IMR-90 (cell line): ENCODE results near the gene LBHD2. TPM values are rescaled to one million over a fixed set of nuclear protein-coding genes. Genes with fewer than 3 reads are reported as not detected.
"Not testable (repeated sequence)": the region's sequence is repeated elsewhere in the genome, so short reads cannot be mapped to it uniquely, and the experiment has no call there.

Source experiments
- ATAC-seq: fragments of 200-7000 bp; cut with Tn5 transposase; 2 replicates; pipeline ENCODE4 v1.9.1; 2020; ENCODE audit warnings: low read depth, mild to moderate bottlenecking, moderate library complexity
- BruUV-seq: library from RNA; stranded (reverse); fragments of 400-500 nt; replicated peaks from 2 replicates; lab custom pipeline; 2021; lab: Mats Ljungman, UMichigan
- CTCF ChIA-PET: fragments of 300-600 bp; formaldehyde crosslinking; extraction: SDS; loops from one replicate; lab custom pipeline; 2021; ENCODE audit warnings: antibody characterized with exemption; lab: Yijun Ruan, JAX
- POLR2A ChIA-PET: fragments of 300-600 bp; sonication (Branson Sonifier 250); formaldehyde crosslinking; loops from one replicate; lab custom pipeline; 2022; ENCODE audit warnings: antibody characterized with exemption; ENCODE audit not compliant: unreplicated experiment; lab: Charles Lee
- DNase-seq: peaks from one replicate; pipeline ENCODE4 v3.0.0; 2013
- H2AFZ ChIP-seq: replicated peaks from 2 replicates; pipeline ENCODE3; 2013; ENCODE audit warnings: low read length, mild to moderate bottlenecking; ENCODE audit not compliant: poor library complexity
- H2AK5ac ChIP-seq: 2 replicates; pipeline ENCODE4 v1.6.1; 2013; ENCODE audit warnings: low read depth, low read length, inconsistent platforms
- H2AK9ac ChIP-seq: replicated peaks from 2 replicates; pipeline ENCODE3; 2013; ENCODE audit warnings: mild to moderate bottlenecking, low read depth, low read length, moderate library complexity; ENCODE audit not compliant: poor library complexity
- H2BK120ac ChIP-seq: 2 replicates; pipeline ENCODE4 v1.6.1; 2013; ENCODE audit warnings: low read depth, low read length, inconsistent platforms
- H2BK15ac ChIP-seq: 3 replicates; pipeline ENCODE4 v1.6.1; 2013; ENCODE audit warnings: low read depth, low read length, inconsistent platforms
- H2BK20ac ChIP-seq: 2 replicates; pipeline ENCODE4 v1.6.1; 2013; ENCODE audit warnings: low read depth, mild to moderate bottlenecking, inconsistent platforms, low read length, moderate library complexity
- H2BK5ac ChIP-seq: 2 replicates; pipeline ENCODE4 v1.6.1; 2013; ENCODE audit warnings: mild to moderate bottlenecking, low read depth, low read length, inconsistent platforms; ENCODE audit not compliant: poor library complexity, severe bottlenecking
- H3K14ac ChIP-seq: replicated peaks from 2 replicates; pipeline ENCODE4 v1.6.1; 2013; ENCODE audit warnings: low read depth, low read length, inconsistent platforms
- H3K18ac ChIP-seq: 2 replicates; pipeline ENCODE4 v1.6.1; 2013; ENCODE audit warnings: low read depth, low read length, control low read depth
- H3K23ac ChIP-seq: 2 replicates; pipeline ENCODE4 v1.6.1; 2013; ENCODE audit warnings: low read depth, low read length, inconsistent platforms
- H3K27ac ChIP-seq: 2 replicates; pipeline ENCODE4 v1.5.1; 2013; ENCODE audit warnings: mild to moderate bottlenecking, control low read depth, low read length; ENCODE audit not compliant: insufficient read depth
- H3K27me3 ChIP-seq: 2 replicates; pipeline ENCODE4 v1.6.1; 2013; ENCODE audit warnings: low read length; ENCODE audit not compliant: control insufficient read depth, insufficient read depth
- H3K36me3 ChIP-seq: 2 replicates; pipeline ENCODE4 v1.6.1; 2013; ENCODE audit warnings: low read length, mixed read lengths; ENCODE audit not compliant: control insufficient read depth, insufficient read depth
- H3K4ac ChIP-seq: 2 replicates; pipeline ENCODE4 v1.6.1; 2013; ENCODE audit warnings: low read depth, low read length, inconsistent platforms
- H3K4me1 ChIP-seq: 2 replicates; pipeline ENCODE4 v1.6.1; 2013; ENCODE audit warnings: low read length, mixed read lengths; ENCODE audit not compliant: control insufficient read depth, insufficient read depth
- H3K4me2 ChIP-seq: 2 replicates; pipeline ENCODE4 v1.6.1; 2013; ENCODE audit warnings: low read depth, mild to moderate bottlenecking, control low read depth, low read length, moderate library complexity
- H3K4me3 ChIP-seq: 2 replicates; pipeline ENCODE4 v1.5.1; 2013; ENCODE audit warnings: low read depth, mild to moderate bottlenecking, control low read depth, low read length, moderate library complexity; ENCODE audit not compliant: insufficient read depth
- H3K56ac ChIP-seq: 2 replicates; pipeline ENCODE4 v1.6.1; 2013; ENCODE audit warnings: low read length, inconsistent platforms; ENCODE audit not compliant: insufficient read depth; ENCODE audit errors: extremely low read depth
- H3K79me1 ChIP-seq, 2 experiments: 2 replicates each; pipeline ENCODE4 v1.6.1; 2013; ENCODE audit warnings: low read length in 2 of 2, inconsistent platforms in 1 of 2, low read depth in 1 of 2
- H3K9ac ChIP-seq: 2 replicates; pipeline ENCODE4 v1.6.1; 2013; ENCODE audit warnings: low read depth, low read length, control low read depth
- H3K9me1 ChIP-seq: 2 replicates; pipeline ENCODE4 v1.6.1; 2013; ENCODE audit warnings: low read length, inconsistent platforms; ENCODE audit not compliant: insufficient read depth
- H3K9me3 ChIP-seq: 2 replicates; pipeline ENCODE4 v1.6.1; 2013; ENCODE audit warnings: low read length; ENCODE audit not compliant: control insufficient read depth, insufficient read depth
- H4K20me1 ChIP-seq: 2 replicates; pipeline ENCODE4 v1.6.1; 2013; ENCODE audit warnings: low read length, inconsistent platforms; ENCODE audit not compliant: insufficient read depth
- H4K5ac ChIP-seq: 2 replicates; pipeline ENCODE4 v1.6.1; 2013; ENCODE audit warnings: mild to moderate bottlenecking, low read depth, low read length, control low read depth
- H4K8ac ChIP-seq, 2 experiments: 2 replicates each; pipeline ENCODE4 v1.6.1; 2013; ENCODE audit warnings: low read depth in 2 of 2, low read length in 2 of 2, control low read depth in 1 of 2, inconsistent platforms in 1 of 2
- H4K91ac ChIP-seq: 2 replicates; pipeline ENCODE4 v1.6.1; 2013; ENCODE audit warnings: low read depth, low read length, inconsistent platforms; ENCODE audit not compliant: insufficient read depth
- WGBS, 2 experiments: methylation state at CpG; one replicate each; pipeline versions ENCODE4 v1.1.5 to v1.1.7; 2013; ENCODE audit warnings: missing lambda C conversion rate in 2 of 2; ENCODE audit not compliant: insufficient read length in 1 of 2; ENCODE audit errors: extremely low coverage in 2 of 2; 5-methylcytosine and 5-hydroxymethylcytosine counted together
- dilution Hi-C: fragments of 300-500 bp; cut with HindIII; formaldehyde crosslinking; loops from one replicate; pipeline ENCODE4 v1.14.3; 2018; ENCODE audit warnings: low sequenced_read_pairs; ENCODE audit not compliant: unreplicated experiment
- in situ Hi-C: fragments of 300-500 bp; cut with MboI; formaldehyde crosslinking; loops from 3 replicates; pipeline ENCODE4 v1.14.3; 2019; ENCODE audit warnings: low sequenced_read_pairs, inconsistent platforms, mixed read lengths
- intact Hi-C: fragments of 100-400 bp; cut with micrococcal nuclease; formaldehyde crosslinking; loops from 2 replicates; pipeline ENCODE4 v1.10.0; 2022
- polyA plus RNA-seq, 3 experiments: library from polyadenylated mRNA; depleted of rRNA; stranded (reverse); fragments of >200 nt; gene quantifications; 2 replicates each; pipeline ENCODE4 v1.2.3, GENCODE V29; 2012; ENCODE audit warnings: low replicate concordance in 1 of 3
- total RNA-seq: library from RNA; depleted of rRNA; stranded (reverse); fragments of >200 nt; gene quantifications from 2 replicates; pipeline ENCODE4 v1.2.3, GENCODE V29; 2012

LBHD2 gene
- total and polyA plus RNA-seq, 2 of the 4 experiments (the other 2 are of a cell fraction) = not detected

DNA sequence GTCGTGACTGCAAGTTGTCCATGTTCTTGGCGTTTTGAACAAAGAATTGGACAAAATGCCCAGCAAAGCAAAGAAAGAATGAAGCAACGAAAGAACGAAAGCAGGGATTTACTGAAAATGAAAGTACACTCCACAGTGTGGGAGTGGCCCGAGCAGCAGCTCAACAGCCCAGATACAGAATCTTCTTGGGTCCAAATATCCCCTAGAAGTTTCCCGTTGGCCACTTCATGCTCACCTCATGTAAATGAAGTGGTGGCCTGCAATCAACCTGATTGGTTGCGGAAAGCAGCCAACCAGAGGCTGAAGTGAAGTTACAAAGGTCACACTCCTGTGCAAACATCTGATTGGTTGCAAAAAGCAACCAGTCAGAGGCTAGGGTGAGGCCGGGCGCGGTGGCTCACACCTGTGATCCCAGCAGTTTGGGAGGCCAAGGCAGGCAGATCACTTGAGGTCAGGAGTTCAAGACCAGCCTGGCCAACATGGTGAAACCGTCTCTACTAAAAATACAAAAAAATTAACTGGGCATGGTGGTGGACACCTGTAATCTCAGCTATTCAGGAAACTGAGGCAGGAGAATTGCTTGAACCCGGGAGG lies 31.2 kb downstream of the LBHD2 start:
- DNase-seq, intact Hi-C loops, H4K20me1 ChIP-seq, ATAC-seq, H4K91ac ChIP-seq, H3K36me3 ChIP-seq, in situ Hi-C loops, H3K27me3 ChIP-seq, H3K9me3 ChIP-seq, H3K4me3 ChIP-seq, H3K9me1 ChIP-seq, H3K23ac ChIP-seq, H2BK20ac ChIP-seq, H2BK5ac ChIP-seq, BruUV-seq, POLR2A ChIA-PET, H2AK9ac ChIP-seq, H2AK5ac ChIP-seq, H3K14ac ChIP-seq, H3K4ac ChIP-seq, H4K5ac ChIP-seq, H3K56ac ChIP-seq, H3K79me1 ChIP-seq, H3K4me2 ChIP-seq, H2AFZ ChIP-seq, H3K9ac ChIP-seq, dilution Hi-C loops, H2BK15ac ChIP-seq, H3K27ac ChIP-seq, H2BK120ac ChIP-seq, H3K18ac ChIP-seq: not testable (repeated sequence)
- CTCF ChIA-PET = interaction anchor here (0.6 kb wide), 1 partner anchor 550 kb away, joined by 4 read pairs; no protein-coding TSS in a partner anchor
- Histone ChIP-seq H4K8ac (0 out of 4 replicates have a peak overlapping the region, but pooled peaks of 1 of the 2 experiments have one; percentile 12), H3K4me1 (peaks cover 24% of the 10 kb centered on the region)
- 93% methylated on average over 6 of the region's 12 CpGs; no CpG with 5 or more reads in 1 of the 2 experiments for WGBS, 2 experiments
